GM12801 (cell line): Measurements from ENCODE around the gene ST7.

Source experiments
- TF ChIP-seq, protein P1 (sequence below): IDR thresholded peaks from one replicate; pipeline ENCODE4 v1.5.1; 2011; ENCODE audit warnings: control low read depth; ENCODE audit not compliant: insufficient read length; ENCODE audit errors: extremely low read depth

Gene ST7

DNA sequence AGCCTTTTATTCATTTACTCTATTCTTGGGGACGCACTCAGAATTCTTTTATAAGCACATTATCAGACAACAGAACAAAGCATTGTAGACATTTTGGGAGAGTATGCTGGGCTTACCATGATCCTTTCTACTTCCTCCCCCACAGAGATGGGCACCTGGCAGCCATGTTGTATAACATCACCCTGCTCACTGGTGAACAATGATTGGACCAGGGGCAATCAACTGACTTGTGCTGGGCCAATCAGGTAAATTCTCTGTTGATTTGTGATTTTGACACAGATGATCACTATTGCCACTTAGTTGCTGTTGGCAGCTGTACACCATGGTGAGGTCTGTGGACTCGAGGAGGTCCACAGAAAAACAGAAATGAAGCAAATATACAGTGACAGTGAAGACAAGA lies 325.9 kb downstream of the ST7 start:
- TF ChIP-seq, protein P1, sequence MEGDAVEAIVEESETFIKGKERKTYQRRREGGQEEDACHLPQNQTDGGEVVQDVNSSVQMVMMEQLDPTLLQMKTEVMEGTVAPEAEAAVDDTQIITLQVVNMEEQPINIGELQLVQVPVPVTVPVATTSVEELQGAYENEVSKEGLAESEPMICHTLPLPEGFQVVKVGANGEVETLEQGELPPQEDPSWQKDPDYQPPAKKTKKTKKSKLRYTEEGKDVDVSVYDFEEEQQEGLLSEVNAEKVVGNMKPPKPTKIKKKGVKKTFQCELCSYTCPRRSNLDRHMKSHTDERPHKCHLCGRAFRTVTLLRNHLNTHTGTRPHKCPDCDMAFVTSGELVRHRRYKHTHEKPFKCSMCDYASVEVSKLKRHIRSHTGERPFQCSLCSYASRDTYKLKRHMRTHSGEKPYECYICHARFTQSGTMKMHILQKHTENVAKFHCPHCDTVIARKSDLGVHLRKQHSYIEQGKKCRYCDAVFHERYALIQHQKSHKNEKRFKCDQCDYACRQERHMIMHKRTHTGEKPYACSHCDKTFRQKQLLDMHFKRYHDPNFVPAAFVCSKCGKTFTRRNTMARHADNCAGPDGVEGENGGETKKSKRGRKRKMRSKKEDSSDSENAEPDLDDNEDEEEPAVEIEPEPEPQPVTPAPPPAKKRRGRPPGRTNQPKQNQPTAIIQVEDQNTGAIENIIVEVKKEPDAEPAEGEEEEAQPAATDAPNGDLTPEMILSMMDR: no peak
